ENCODE measurements around the gene RRP9. TPM values are rescaled to one million over a fixed set of nuclear protein-coding genes. Genes with fewer than 3 reads are reported as not detected.
"Not testable (repeated sequence)": the region's sequence is repeated elsewhere in the genome, so short reads cannot be mapped to it uniquely, and the experiment has no call there.

Gene RRP9
- total RNA-seq, 1 donor, result 22.5 TPM

- H3K4me3 ChIP-seq (ENCODE audit: low read depth, low read length), result no peak overlapping the region
- TF ChIP-seq CTCF (IDR thresholded peaks at IDR 0.05; ENCODE audit: insufficient read depth, low read depth, low read length), result no peak
- no peak for DNase-seq (ENCODE audit: low read depth)
Measured at GRCh38 chr3:51933471-51934138, 8.1 kb downstream of the RRP9 start.

- no peak for DNase-seq (ENCODE audit: low read depth)
- H3K4me3 ChIP-seq (ENCODE audit: low read depth, low read length), result no peak overlapping the region
- no peak for TF ChIP-seq CTCF (IDR thresholded peaks at IDR 0.05; ENCODE audit: insufficient read depth, low read depth, low read length)
Measured at GRCh38 chr3:51932471-51933370, 9.0 kb downstream of the RRP9 start.

GRCh38 chr3:51931756-51932155 lies 9.9 kb downstream of the RRP9 start:
- no peak overlapping the region for H3K4me3 ChIP-seq (ENCODE audit: low read depth, low read length)
- DNase-seq (ENCODE audit: low read depth), result no peak
- no peak for TF ChIP-seq CTCF (IDR thresholded peaks at IDR 0.05; ENCODE audit: insufficient read depth, low read depth, low read length)

- no peak overlapping the region for H3K4me3 ChIP-seq (ENCODE audit: low read depth, low read length)
- no peak for DNase-seq (ENCODE audit: low read depth)
- no peak for TF ChIP-seq CTCF (IDR thresholded peaks at IDR 0.05; ENCODE audit: insufficient read depth, low read depth, low read length)
Measured at GRCh38 chr3:51930439-51930838, 11.3 kb downstream of the RRP9 start.

GRCh38 chr3:51929420-51930003 lies 12.2 kb downstream of the RRP9 start:
- TF ChIP-seq CTCF (IDR thresholded peaks at IDR 0.05; ENCODE audit: insufficient read depth, low read depth, low read length), result no peak
- no peak overlapping the region for H3K4me3 ChIP-seq (ENCODE audit: low read depth, low read length)
- no peak for DNase-seq (ENCODE audit: low read depth)

- not testable (repeated sequence) for H3K4me3 ChIP-seq (ENCODE audit: low read depth, low read length); DNase-seq (ENCODE audit: low read depth)
Measured at GRCh38 chr3:51928981-51929380, 12.7 kb downstream of the RRP9 start.

GRCh38 chr3:51928438-51928837 lies 13.3 kb downstream of the RRP9 start:
- no peak overlapping the region for H3K4me3 ChIP-seq (ENCODE audit: low read depth, low read length)
- no peak for DNase-seq (ENCODE audit: low read depth)
- TF ChIP-seq CTCF (IDR thresholded peaks at IDR 0.05; ENCODE audit: insufficient read depth, low read depth, low read length), result no peak
